Hematopoietic multipotent progenitor cell treated with erythropoietin and hydrocortisone succinate and interleukin-3 and kit ligand, for 15 days (in vitro differentiated cells): Measurements from ENCODE around the gene PSAP.

ENCODE experiments used
- DNase-seq: peaks from one replicate; pipeline ENCODE4 v3.0.0-alpha.2; 2015; ENCODE audit warnings: low spot score

Gene PSAP

DNA sequence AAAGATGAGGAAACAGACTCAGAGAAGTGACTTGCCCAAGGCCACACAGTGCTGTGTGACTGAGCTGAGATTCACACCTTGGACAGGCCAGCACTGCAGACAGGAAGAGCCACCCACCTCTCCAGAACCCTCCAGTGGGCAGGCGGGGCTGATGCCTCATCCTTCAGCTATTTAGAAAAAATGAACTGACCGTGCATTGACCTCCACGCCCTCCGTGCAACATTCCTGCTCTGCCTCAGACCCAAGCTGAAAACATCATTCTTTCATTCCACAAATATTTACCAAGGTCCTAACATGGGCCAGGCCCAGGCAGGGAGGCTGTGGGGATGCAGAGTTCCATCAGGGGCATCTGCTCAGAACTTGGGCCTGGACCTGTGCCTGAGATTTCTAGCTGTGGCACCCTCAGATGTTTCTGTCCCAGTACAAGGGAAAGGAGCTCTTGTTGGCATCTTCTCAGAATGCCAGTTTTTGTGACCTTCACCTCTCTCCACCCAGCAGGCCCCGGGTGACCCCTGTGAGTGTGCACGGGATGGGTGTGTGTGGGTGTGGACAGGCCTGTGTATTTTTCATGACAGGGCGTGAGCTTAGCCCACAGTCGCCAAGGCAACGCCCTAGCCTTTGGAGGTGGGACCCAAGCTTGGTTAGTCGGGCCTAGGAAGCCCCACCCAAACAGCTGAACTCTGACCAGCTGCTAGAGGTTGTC is 84.2 kb downstream of the PSAP start:
- peak; percentile 91 for DNase-seq
